ENCODE data around the gene HSPB2.

HSPB2 gene

GRCh38 chr11:111954154-111954553, 41.6 kb downstream of the HSPB2 start:
- peaks cover 7 to 24% of the 10 kb centered on the region in 2 donors for H3K9me3 ChIP-seq (replicated peaks in 1 of 2; ENCODE audit: control insufficient read depth in 2 of 2, insufficient read depth in 1 of 2, low read depth in 1 of 2, low read length in 2 of 2)
- H3K27ac ChIP-seq (replicated peaks; ENCODE audit: low read length), result no peak overlapping the region
- peaks cover 7 to 35% of the 10 kb centered on the region in 2 donors for H3K36me3 ChIP-seq (replicated peaks in 1 of 2; ENCODE audit: control insufficient read depth in 2 of 2, insufficient read depth in 2 of 2, low read length in 2 of 2)
- H3K9ac ChIP-seq (ENCODE audit: low read depth, low read length, poor library complexity), result no peak overlapping the region
- H3K79me1 ChIP-seq (ENCODE audit: low read depth, low read length), result peaks cover 5% of the 10 kb centered on the region
- no CpG with 5 or more reads among the region's 4 CpGs for WGBS, 2 donors (ENCODE audit: extremely low coverage in 2 of 2, insufficient read length in 2 of 2, insufficient replicate concordance in 1 of 2)
- DNase-seq (ENCODE audit: low spot score), result no peak
- H2BK15ac ChIP-seq (ENCODE audit: low read length), result no peak overlapping the region
- H2BK5ac ChIP-seq (ENCODE audit: low read length), result no peak overlapping the region
- no peak overlapping the region for H3K14ac ChIP-seq (ENCODE audit: low read length)
- H3K4ac ChIP-seq (ENCODE audit: low read length), result no peak overlapping the region
- H3K27me3 ChIP-seq (ENCODE audit: control insufficient read depth in 3 of 3, insufficient read depth in 3 of 3, low read depth in 1 of 3, low read length in 3 of 3), result no peaks in the 10 kb centered on the region
- H2AFZ ChIP-seq (ENCODE audit: low read length), result no peak overlapping the region
- no peak overlapping the region for H3K4me2 ChIP-seq (ENCODE audit: insufficient read depth, low read length, poor library complexity, severe bottlenecking)
- H3K4me1 ChIP-seq (ENCODE audit: control insufficient read depth in 2 of 2, insufficient read depth in 1 of 2, low read depth in 1 of 2, low read length in 2 of 2), result no peaks in the 10 kb centered on the region
- H4K91ac ChIP-seq (ENCODE audit: low read depth, low read length, poor library complexity), result no peak overlapping the region
- H3K18ac ChIP-seq (ENCODE audit: low read length), result no peak overlapping the region
- no peak overlapping the region for H3K23ac ChIP-seq (ENCODE audit: low read depth, low read length, poor library complexity)
- H2BK12ac ChIP-seq (ENCODE audit: low read length), result peak overlapping the region; percentile 22
- no peak overlapping the region for H2BK120ac ChIP-seq (ENCODE audit: low read depth, low read length)
- H3K4me3 ChIP-seq (ENCODE audit: low read length in 2 of 2), result no peak overlapping the region
- H2AK5ac ChIP-seq (ENCODE audit: low read depth, low read length), result no peak overlapping the region
- no peak overlapping the region for H4K8ac ChIP-seq (ENCODE audit: low read depth, low read length)

GRCh38 chr11:111957663-111958444, 45.3 kb downstream of the HSPB2 start:
- no CpG with 5 or more reads among the region's 12 CpGs for WGBS, 2 donors (ENCODE audit: extremely low coverage in 2 of 2, insufficient read length in 2 of 2, insufficient replicate concordance in 1 of 2)

GRCh38 chr11:111960916-111961315, 48.4 kb downstream of the HSPB2 start:
- no peaks in the 10 kb centered on the region for H3K27me3 ChIP-seq (ENCODE audit: control insufficient read depth in 3 of 3, insufficient read depth in 3 of 3, low read depth in 1 of 3, low read length in 3 of 3)
- no peak overlapping the region for H2AK5ac ChIP-seq (ENCODE audit: low read depth, low read length)
- H3K4ac ChIP-seq (ENCODE audit: low read length), result no peak overlapping the region
- H3K4me1 ChIP-seq (ENCODE audit: control insufficient read depth in 2 of 2, insufficient read depth in 1 of 2, low read depth in 1 of 2, low read length in 2 of 2), result no peaks in the 10 kb centered on the region
- H4K8ac ChIP-seq (ENCODE audit: low read depth, low read length), result no peak overlapping the region
- no peak overlapping the region for H3K9ac ChIP-seq (ENCODE audit: low read depth, low read length, poor library complexity)
- no peak overlapping the region for H3K27ac ChIP-seq (replicated peaks; ENCODE audit: low read length)
- H3K4me2 ChIP-seq (ENCODE audit: insufficient read depth, low read length, poor library complexity, severe bottlenecking), result no peak overlapping the region
- WGBS, 2 donors (ENCODE audit: extremely low coverage in 2 of 2, insufficient read length in 2 of 2, insufficient replicate concordance in 1 of 2), result no CpG with 5 or more reads among the region's 5 CpGs
- no peak overlapping the region for H3K18ac ChIP-seq (ENCODE audit: low read length)
- H3K36me3 ChIP-seq (replicated peaks in 1 of 2; ENCODE audit: control insufficient read depth in 2 of 2, insufficient read depth in 2 of 2, low read length in 2 of 2), result peaks cover 8 to 42% of the 10 kb centered on the region in 2 donors
- no peak overlapping the region for H3K4me3 ChIP-seq (ENCODE audit: low read length in 2 of 2)
- H2BK5ac ChIP-seq (ENCODE audit: low read length), result no peak overlapping the region
- H2BK12ac ChIP-seq (ENCODE audit: low read length), result no peak overlapping the region
- no peak overlapping the region for H2AFZ ChIP-seq (ENCODE audit: low read length)
- DNase-seq (ENCODE audit: low spot score), result no peak
- no peak overlapping the region for H3K14ac ChIP-seq (ENCODE audit: low read length)
- H2BK15ac ChIP-seq (ENCODE audit: low read length), result no peak overlapping the region
- no peak overlapping the region for H4K91ac ChIP-seq (ENCODE audit: low read depth, low read length, poor library complexity)
- peaks cover 5% of the 10 kb centered on the region for H3K79me1 ChIP-seq (ENCODE audit: low read depth, low read length)
- H2BK120ac ChIP-seq (ENCODE audit: low read depth, low read length), result no peak overlapping the region
- peaks cover 7 to 16% of the 10 kb centered on the region in 2 donors for H3K9me3 ChIP-seq (replicated peaks in 1 of 2; ENCODE audit: control insufficient read depth in 2 of 2, insufficient read depth in 1 of 2, low read depth in 1 of 2, low read length in 2 of 2)
- H3K23ac ChIP-seq (ENCODE audit: low read depth, low read length, poor library complexity), result no peak overlapping the region

More at GRCh38 chr11:111957663-111958444, 45.3 kb downstream of the HSPB2 start:
- Histone ChIP-seq H3K9me3 (replicated peaks in 1 of 2; ENCODE audit: control insufficient read depth in 2 of 2, insufficient read depth in 1 of 2, low read depth in 1 of 2, low read length in 2 of 2) (peaks cover 7 to 24% of the 10 kb centered on the region in 2 donors), H2AK5ac (ENCODE audit: low read depth, low read length) (no peak overlapping the region), H3K36me3 (replicated peaks in 1 of 2; ENCODE audit: control insufficient read depth in 2 of 2, insufficient read depth in 2 of 2, low read length in 2 of 2) (peaks cover 7 to 29% of the 10 kb centered on the region in 2 donors), H3K27ac (replicated peaks; ENCODE audit: low read length) (no peak overlapping the region), H4K91ac (ENCODE audit: low read depth, low read length, poor library complexity) (no peak overlapping the region), H3K14ac (ENCODE audit: low read length) (no peak overlapping the region), H3K4me1 (ENCODE audit: control insufficient read depth in 2 of 2, insufficient read depth in 1 of 2, low read depth in 1 of 2, low read length in 2 of 2) (no peaks in the 10 kb centered on the region), H2BK120ac (ENCODE audit: low read depth, low read length) (no peak overlapping the region), H3K4ac (ENCODE audit: low read length) (no peak overlapping the region), H2BK5ac (ENCODE audit: low read length) (no peak overlapping the region), H3K4me3 (ENCODE audit: low read length in 2 of 2) (no peak overlapping the region), H3K79me1 (ENCODE audit: low read depth, low read length) (peaks cover 5% of the 10 kb centered on the region), H3K18ac (ENCODE audit: low read length) (peak overlapping the region; percentile 57), H2BK12ac (ENCODE audit: low read length) (no peak overlapping the region), H2BK15ac (ENCODE audit: low read length) (no peak overlapping the region), H3K27me3 (ENCODE audit: control insufficient read depth in 3 of 3, insufficient read depth in 3 of 3, low read depth in 1 of 3, low read length in 3 of 3) (no peaks in the 10 kb centered on the region), H3K9ac (ENCODE audit: low read depth, low read length, poor library complexity) (no peak overlapping the region), H2AFZ (ENCODE audit: low read length) (no peak overlapping the region), H4K8ac (ENCODE audit: low read depth, low read length) (no peak overlapping the region), H3K23ac (ENCODE audit: low read depth, low read length, poor library complexity) (peak overlapping the region; percentile 73), H3K4me2 (ENCODE audit: insufficient read depth, low read length, poor library complexity, severe bottlenecking) (no peak overlapping the region)
- DNase-seq (ENCODE audit: low spot score), result no peak

- no peak overlapping the region for H3K4me2 ChIP-seq (ENCODE audit: insufficient read depth, low read length, poor library complexity, severe bottlenecking)
- peaks cover 8 to 43% of the 10 kb centered on the region in 2 donors for H3K36me3 ChIP-seq (replicated peaks in 1 of 2; ENCODE audit: control insufficient read depth in 2 of 2, insufficient read depth in 2 of 2, low read length in 2 of 2)
- no CpG with 5 or more reads among the region's 6 CpGs for WGBS, 2 donors (ENCODE audit: extremely low coverage in 2 of 2, insufficient read length in 2 of 2, insufficient replicate concordance in 1 of 2)
- no peak overlapping the region for H2BK120ac ChIP-seq (ENCODE audit: low read depth, low read length)
- H3K4me3 ChIP-seq (ENCODE audit: low read length in 2 of 2), result no peak overlapping the region
- no peak overlapping the region for H3K9ac ChIP-seq (ENCODE audit: low read depth, low read length, poor library complexity)
- H3K27me3 ChIP-seq (ENCODE audit: control insufficient read depth in 3 of 3, insufficient read depth in 3 of 3, low read depth in 1 of 3, low read length in 3 of 3), result no peaks in the 10 kb centered on the region
- no peaks in the 10 kb centered on the region for H3K4me1 ChIP-seq (ENCODE audit: control insufficient read depth in 2 of 2, insufficient read depth in 1 of 2, low read depth in 1 of 2, low read length in 2 of 2)
- peaks cover 5% of the 10 kb centered on the region for H3K79me1 ChIP-seq (ENCODE audit: low read depth, low read length)
- H3K23ac ChIP-seq (ENCODE audit: low read depth, low read length, poor library complexity), result no peak overlapping the region
- H3K14ac ChIP-seq (ENCODE audit: low read length), result no peak overlapping the region
- no peak overlapping the region for H4K8ac ChIP-seq (ENCODE audit: low read depth, low read length)
- H3K18ac ChIP-seq (ENCODE audit: low read length), result no peak overlapping the region
- H2AFZ ChIP-seq (ENCODE audit: low read length), result no peak overlapping the region
- no peak overlapping the region for H2BK15ac ChIP-seq (ENCODE audit: low read length)
- no peak overlapping the region for H3K4ac ChIP-seq (ENCODE audit: low read length)
- no peak overlapping the region for H2BK12ac ChIP-seq (ENCODE audit: low read length)
- H2AK5ac ChIP-seq (ENCODE audit: low read depth, low read length), result no peak overlapping the region
- no peak overlapping the region for H4K91ac ChIP-seq (ENCODE audit: low read depth, low read length, poor library complexity)
- H3K9me3 ChIP-seq (replicated peaks in 1 of 2; ENCODE audit: control insufficient read depth in 2 of 2, insufficient read depth in 1 of 2, low read depth in 1 of 2, low read length in 2 of 2), result peaks cover 7 to 16% of the 10 kb centered on the region in 2 donors
- no peak overlapping the region for H2BK5ac ChIP-seq (ENCODE audit: low read length)
- DNase-seq (ENCODE audit: low spot score), result no peak
- no peak overlapping the region for H3K27ac ChIP-seq (replicated peaks; ENCODE audit: low read length)
These were observed 49.1 kb downstream of the HSPB2 start for GRCh38 chr11:111961389-111962300.
